Measurements from ENCODE around the gene MYADML2.

DNA sequence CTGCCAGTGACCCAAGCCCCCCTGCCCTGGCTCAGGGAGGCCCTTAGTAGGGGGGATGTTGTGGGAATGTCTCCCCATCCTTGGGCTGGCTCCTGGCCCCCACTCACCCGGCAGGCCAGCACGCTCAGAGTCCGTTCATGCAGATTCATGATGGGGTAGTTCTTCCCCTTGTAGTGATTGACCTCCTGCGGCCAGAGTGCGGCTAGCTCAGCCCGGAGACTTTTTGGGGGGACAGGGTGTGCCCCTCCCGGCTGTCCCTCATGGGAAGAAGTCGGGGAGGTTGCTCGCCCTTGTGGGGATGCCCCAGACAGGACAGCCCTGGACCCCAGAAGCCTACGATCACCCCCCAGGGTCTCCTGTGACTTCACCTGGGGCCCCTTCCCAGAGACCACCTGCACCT, 41.0 kb downstream of the MYADML2 start:
- TF ChIP-seq, protein P1, sequence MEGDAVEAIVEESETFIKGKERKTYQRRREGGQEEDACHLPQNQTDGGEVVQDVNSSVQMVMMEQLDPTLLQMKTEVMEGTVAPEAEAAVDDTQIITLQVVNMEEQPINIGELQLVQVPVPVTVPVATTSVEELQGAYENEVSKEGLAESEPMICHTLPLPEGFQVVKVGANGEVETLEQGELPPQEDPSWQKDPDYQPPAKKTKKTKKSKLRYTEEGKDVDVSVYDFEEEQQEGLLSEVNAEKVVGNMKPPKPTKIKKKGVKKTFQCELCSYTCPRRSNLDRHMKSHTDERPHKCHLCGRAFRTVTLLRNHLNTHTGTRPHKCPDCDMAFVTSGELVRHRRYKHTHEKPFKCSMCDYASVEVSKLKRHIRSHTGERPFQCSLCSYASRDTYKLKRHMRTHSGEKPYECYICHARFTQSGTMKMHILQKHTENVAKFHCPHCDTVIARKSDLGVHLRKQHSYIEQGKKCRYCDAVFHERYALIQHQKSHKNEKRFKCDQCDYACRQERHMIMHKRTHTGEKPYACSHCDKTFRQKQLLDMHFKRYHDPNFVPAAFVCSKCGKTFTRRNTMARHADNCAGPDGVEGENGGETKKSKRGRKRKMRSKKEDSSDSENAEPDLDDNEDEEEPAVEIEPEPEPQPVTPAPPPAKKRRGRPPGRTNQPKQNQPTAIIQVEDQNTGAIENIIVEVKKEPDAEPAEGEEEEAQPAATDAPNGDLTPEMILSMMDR (IDR thresholded peaks at IDR 0.05) = no peak
- TF ChIP-seq CREB1 (CRISPR knock-in tag; IDR thresholded peaks at IDR 0.05) = no peak
- TF ChIP-seq, protein P2, sequence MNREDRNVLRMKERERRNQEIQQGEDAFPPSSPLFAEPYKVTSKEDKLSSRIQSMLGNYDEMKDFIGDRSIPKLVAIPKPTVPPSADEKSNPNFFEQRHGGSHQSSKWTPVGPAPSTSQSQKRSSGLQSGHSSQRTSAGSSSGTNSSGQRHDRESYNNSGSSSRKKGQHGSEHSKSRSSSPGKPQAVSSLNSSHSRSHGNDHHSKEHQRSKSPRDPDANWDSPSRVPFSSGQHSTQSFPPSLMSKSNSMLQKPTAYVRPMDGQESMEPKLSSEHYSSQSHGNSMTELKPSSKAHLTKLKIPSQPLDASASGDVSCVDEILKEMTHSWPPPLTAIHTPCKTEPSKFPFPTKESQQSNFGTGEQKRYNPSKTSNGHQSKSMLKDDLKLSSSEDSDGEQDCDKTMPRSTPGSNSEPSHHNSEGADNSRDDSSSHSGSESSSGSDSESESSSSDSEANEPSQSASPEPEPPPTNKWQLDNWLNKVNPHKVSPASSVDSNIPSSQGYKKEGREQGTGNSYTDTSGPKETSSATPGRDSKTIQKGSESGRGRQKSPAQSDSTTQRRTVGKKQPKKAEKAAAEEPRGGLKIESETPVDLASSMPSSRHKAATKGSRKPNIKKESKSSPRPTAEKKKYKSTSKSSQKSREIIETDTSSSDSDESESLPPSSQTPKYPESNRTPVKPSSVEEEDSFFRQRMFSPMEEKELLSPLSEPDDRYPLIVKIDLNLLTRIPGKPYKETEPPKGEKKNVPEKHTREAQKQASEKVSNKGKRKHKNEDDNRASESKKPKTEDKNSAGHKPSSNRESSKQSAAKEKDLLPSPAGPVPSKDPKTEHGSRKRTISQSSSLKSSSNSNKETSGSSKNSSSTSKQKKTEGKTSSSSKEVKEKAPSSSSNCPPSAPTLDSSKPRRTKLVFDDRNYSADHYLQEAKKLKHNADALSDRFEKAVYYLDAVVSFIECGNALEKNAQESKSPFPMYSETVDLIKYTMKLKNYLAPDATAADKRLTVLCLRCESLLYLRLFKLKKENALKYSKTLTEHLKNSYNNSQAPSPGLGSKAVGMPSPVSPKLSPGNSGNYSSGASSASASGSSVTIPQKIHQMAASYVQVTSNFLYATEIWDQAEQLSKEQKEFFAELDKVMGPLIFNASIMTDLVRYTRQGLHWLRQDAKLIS (CRISPR knock-in tag; IDR thresholded peaks at IDR 0.05; ENCODE audit: borderline replicate concordance) = no peak
